Lung (tissue), 12 donors: ENCODE measurements around the gene MCAT. TPM values are rescaled to one million over a fixed set of nuclear protein-coding genes. Genes with fewer than 3 reads are reported as not detected.

Experiments
- ATAC-seq: fragments of 200-7000 bp; cut with Tn5 transposase; one replicate; pipeline ENCODE4 v1.9.1; 2020; ENCODE audit warnings: moderate number of reproducible peaks; ENCODE audit not compliant: insufficient read depth, low FRiP score
- DNase-seq, 3 donors: peaks; one replicate each; pipeline ENCODE4 v3.0.0-alpha.2; 2013 to 2017
- H3K27ac ChIP-seq, 2 donors: one replicate each; pipeline ENCODE4 v1.5.1; 2013; ENCODE audit warnings: mild to moderate bottlenecking in 2 of 2, moderate library complexity in 2 of 2, control low read depth in 1 of 2, inconsistent platforms in 1 of 2, low read depth in 1 of 2, low read length in 1 of 2
- H3K27me3 ChIP-seq, 3 donors: one replicate each; pipeline ENCODE4 v1.5.1; 2013; ENCODE audit warnings: low read length in 2 of 3; ENCODE audit not compliant: control insufficient read depth in 3 of 3, insufficient read depth in 3 of 3
- H3K36me3 ChIP-seq, 4 donors: one replicate each; pipeline ENCODE4 v1.5.1; 2013; ENCODE audit warnings: low read length in 4 of 4, mild to moderate bottlenecking in 1 of 4, moderate library complexity in 1 of 4; ENCODE audit not compliant: control insufficient read depth in 4 of 4, insufficient read depth in 4 of 4
- H3K4me1 ChIP-seq, 5 donors: one replicate each; pipeline ENCODE4 v1.5.1; 2013; ENCODE audit warnings: low read length in 5 of 5, mild to moderate bottlenecking in 2 of 5, moderate library complexity in 1 of 5; ENCODE audit not compliant: control insufficient read depth in 5 of 5, insufficient read depth in 5 of 5
- H3K4me3 ChIP-seq: one replicate; pipeline ENCODE4 v1.5.1; 2013; ENCODE audit warnings: mild to moderate bottlenecking, control low read depth, moderate library complexity
- H3K9ac ChIP-seq, 2 donors: one replicate each; pipeline ENCODE4 v1.5.1; 2013; ENCODE audit warnings: low read length in 2 of 2, control low read depth in 1 of 2; ENCODE audit not compliant: insufficient read depth in 1 of 2
- H3K9me3 ChIP-seq, 4 donors: one replicate each; pipeline ENCODE4 v1.5.1; 2013; ENCODE audit warnings: low read length in 3 of 4, mild to moderate bottlenecking in 1 of 4, moderate library complexity in 1 of 4; ENCODE audit not compliant: control insufficient read depth in 4 of 4, insufficient read depth in 3 of 4
- CTCF ChIP-seq: IDR thresholded peaks from 2 replicates; pipeline ENCODE4 v1.5.1; 2012; ENCODE audit warnings: mild to moderate bottlenecking; ENCODE audit errors: control extremely low read depth, extremely low read depth
- WGBS, 2 donors: extraction: QIAGEN DNeasy Blood & Tissue Kit; methylation state at CpG; one replicate each; pipeline ENCODE4 v1.1.7; 2013; 5-methylcytosine and 5-hydroxymethylcytosine counted together
- polyA plus RNA-seq, 2 donors: library from polyadenylated mRNA; stranded (reverse); fragments of 200-250 nt; gene quantifications; one replicate each; pipeline ENCODE4 v1.2.1, GENCODE V29; 2013
- total RNA-seq, 2 donors: library from RNA; depleted of rRNA in 1 of 2; stranded (reverse); fragments of >200 nt in 1 of 2; gene quantifications; one replicate each; pipeline ENCODE4 v1.2.1, GENCODE V29; 2014 to 2021
- donor health status: control.
- donor health status: control.
- donor health status: Bipolar disorder and iron deficiency.
- donor health status: healthy.
- donor health status: DM: yes; HTN: yes; CAD: no.

Gene MCAT
- total and polyA plus RNA-seq, 4 donors = 15.6 to 23.9 (median 21.0) TPM

DNA sequence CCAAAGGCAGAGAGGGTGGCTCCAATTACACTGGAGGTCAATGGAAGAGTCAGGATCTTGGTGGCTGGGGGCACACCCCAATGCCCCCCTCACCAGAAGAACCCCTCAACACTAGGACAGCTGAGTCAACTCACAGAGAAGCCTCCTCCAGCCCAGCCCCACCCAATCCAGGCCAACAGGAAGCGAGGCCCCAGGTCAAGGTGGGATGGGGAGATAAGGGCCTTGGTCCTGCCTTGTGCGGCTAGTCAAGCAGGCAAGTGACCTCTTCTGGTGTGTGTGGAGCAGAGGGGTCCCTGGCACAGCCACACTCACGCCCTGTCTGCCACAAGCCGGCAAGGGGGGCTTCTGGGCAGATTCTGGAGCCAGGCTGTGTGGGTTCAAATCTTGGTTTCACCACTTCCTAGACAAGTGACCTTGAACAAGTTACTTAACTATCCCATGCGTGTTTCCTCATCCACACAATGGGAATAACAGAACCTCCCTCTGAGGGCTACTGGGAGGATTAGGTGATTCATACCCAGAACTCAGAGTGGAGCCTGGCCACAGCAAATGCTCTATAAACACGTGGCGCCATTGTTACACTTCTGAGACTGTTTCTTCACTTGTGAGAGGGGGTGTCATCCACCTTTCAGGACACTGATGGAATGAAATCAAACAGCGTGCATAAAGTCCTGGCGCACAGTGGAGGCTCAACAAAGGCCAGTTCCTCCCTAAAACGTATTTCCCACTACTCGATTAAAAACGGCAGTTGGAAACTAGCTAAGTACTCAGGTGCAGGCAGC lies 40.5 kb upstream of the MCAT start:
- H3K9ac ChIP-seq = no peak overlapping the region
- peaks cover 0 to 20% (median 17%) of the 10 kb centered on the region in 5 donors for H3K4me1 ChIP-seq
- DNase-seq (no peak), ATAC-seq (no peak)
- no peak overlapping the region for H3K27ac ChIP-seq
- peaks cover 0 to 25% (median 10%) of the 10 kb centered on the region in 4 donors for H3K36me3 ChIP-seq
- no peak for TF ChIP-seq CTCF
- 74 to 78% methylated on average over 12 of the region's 12 CpGs for WGBS, 2 donors
- H3K4me3 ChIP-seq = no peak overlapping the region
- H3K9me3 ChIP-seq = no peaks in the 10 kb centered on the region
- no peaks in the 10 kb centered on the region for H3K27me3 ChIP-seq

GRCh38 chr22:43182726-43183125 lies 39.5 kb upstream of the MCAT start:
- ATAC-seq = no peak
- DNase-seq = no peak
- Histone ChIP-seq H3K9me3 (no peaks in the 10 kb centered on the region), H3K4me3 (no peak overlapping the region), H3K9ac (no peak overlapping the region), H3K36me3 (peaks cover 0 to 28% (median 12%) of the 10 kb centered on the region in 4 donors), H3K4me1 (peaks cover 0 to 18% (median 14%) of the 10 kb centered on the region in 5 donors), H3K27me3 (no peaks in the 10 kb centered on the region), H3K27ac (no peak overlapping the region)
- WGBS, 2 donors = 95 to 96% methylated on average over 17 of the region's 17 CpGs
- TF ChIP-seq CTCF = no peak

DNA sequence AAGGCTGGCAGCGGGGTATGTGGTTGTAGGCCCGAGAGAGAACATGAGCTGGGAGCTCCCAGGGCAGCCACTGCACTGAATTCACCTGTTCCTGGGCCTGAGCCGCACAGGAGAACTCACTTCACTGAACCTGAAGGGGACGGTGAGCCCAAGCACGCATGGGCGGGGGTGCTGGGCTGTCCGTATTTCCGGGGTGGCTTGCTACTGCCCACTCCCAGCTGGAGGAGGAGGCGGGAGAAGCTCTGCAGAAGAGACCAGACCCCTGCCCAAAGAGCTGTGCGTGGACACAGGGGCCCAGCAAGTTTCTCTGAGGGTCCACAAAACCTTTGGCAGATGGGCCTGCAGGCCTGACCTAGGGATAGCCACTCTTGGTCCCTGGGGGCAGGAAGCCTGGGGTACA lies 38.9 kb upstream of the MCAT start:
- Histone ChIP-seq H3K36me3 (peaks cover 0 to 28% (median 12%) of the 10 kb centered on the region in 4 donors), H3K4me3 (no peak overlapping the region), H3K27ac (peak overlapping the region in 1 of 2 donors; percentile 20), H3K27me3 (no peaks in the 10 kb centered on the region), H3K9ac (no peak overlapping the region), H3K4me1 (peaks cover 0 to 18% (median 13%) of the 10 kb centered on the region in 5 donors), H3K9me3 (no peaks in the 10 kb centered on the region)
- no peak for TF ChIP-seq CTCF
- DNase-seq = no peak
- 83 to 85% methylated on average over 10 of the region's 10 CpGs for WGBS, 2 donors
- no peak for ATAC-seq
